ENCODE results near the gene NHLRC1.

NHLRC1 gene

DNA sequence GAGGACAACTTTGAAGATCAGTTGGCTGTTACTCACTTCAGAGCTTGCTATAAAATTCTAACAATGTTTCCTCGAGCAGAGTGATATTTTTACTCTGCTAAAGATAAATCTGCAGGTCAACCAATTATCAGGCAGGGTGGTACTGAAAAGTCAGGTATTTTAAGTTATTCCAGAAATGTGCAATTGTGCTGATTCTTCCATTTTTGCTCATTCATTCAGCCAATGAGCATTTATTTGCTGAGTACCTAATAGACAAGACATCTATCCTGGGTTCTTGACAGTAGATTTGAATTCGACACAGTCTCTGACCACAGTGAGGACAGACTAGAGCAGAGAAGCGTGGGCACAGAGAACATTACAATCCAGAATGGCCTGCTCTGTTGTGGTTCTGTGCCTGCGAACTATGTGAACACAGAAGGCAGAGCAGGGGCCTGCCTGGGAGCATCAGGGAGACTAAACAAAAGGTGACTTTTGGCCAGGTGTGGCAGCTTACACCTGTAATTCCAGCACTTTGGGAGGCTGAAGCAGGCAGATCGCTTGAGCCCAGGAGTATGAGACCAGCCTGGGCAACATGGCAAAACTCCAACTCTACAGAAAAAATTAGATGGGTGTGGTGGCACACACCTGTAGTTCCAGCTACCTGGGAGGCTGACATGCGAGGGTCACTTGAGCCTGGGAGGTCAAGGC is 17.6 kb upstream of the NHLRC1 start:
- DNase-seq (ENCODE audit: low read depth): no peak

DNA sequence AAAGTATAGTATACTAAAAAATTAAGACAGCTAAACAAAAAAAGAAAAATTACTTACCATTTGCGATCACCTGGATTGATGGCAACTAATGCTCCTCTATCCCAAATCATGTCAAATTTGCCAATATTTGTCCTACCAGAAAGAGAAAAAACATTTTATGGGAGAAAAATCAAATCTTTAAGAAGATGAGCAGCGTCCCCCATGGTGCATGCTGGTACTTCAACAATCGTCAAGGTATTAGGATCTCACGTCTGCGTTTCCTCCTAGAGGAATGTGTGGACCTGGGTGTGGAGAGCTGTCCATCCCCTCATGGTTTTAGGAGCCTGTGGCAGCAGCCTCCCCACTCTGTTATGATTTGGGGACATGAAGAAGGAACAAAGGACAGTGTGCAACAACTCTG is 16.4 kb upstream of the NHLRC1 start:
- no peak for DNase-seq (ENCODE audit: low read depth)

DNA sequence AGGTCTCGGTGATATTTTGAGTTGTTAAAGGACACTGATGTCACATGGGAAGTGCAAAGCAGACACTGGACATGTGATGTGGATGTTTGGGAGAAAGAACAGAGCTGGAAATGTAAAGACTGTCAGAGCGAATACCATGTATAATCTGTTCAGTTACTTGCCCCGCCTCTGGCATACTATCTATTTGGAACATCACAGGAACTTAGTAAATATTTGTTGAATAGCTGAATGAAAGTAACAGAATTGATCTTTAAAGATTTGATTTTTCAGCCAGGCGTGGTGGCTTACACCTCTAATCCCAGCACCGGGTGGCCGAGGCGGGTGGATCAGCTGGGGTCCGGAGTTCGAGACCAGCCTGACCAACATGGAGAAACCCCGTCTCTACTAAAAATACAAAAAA is 13.8 kb upstream of the NHLRC1 start:
- no peak for DNase-seq (ENCODE audit: low read depth)

DNA sequence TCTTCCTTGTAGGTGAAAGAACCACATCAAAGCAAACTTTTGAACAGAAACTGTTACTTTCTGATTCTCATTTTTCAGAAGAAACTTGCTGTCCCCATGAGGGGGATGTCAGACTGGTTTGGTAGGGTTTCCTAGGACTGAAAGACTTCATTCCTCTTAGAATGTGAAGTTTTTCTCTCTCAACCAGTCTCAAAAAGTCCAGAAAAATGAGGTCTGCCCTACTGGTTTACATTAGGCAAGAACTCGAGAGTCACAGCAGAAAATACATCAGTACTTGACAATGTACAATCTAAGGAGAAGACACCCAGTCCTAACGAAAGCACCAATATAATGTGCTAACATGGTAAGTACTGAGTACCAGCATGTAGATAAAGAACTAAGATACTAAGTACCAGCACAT is 12.7 kb upstream of the NHLRC1 start:
- no peak for DNase-seq (ENCODE audit: low read depth)

DNA sequence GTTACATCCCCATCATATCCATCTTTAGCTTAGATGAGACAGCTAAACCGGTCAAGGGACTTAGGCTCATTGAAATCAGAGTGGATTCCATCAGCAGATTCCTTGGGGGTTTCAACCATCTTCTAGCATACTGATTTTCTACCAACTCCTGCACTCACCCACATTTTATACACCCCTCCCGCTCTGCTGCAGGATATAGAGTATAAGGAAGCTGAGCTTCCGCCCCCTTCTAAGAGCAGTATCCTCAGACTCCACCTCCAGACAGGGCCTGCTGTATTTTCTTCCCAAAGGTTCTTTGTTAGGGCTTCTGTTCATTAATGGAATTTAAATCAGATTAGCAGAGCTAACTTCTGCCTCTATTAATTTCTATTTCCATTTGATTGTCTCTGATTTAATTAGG is 9.9 kb upstream of the NHLRC1 start:
- no peak for DNase-seq (ENCODE audit: low read depth)

DNA sequence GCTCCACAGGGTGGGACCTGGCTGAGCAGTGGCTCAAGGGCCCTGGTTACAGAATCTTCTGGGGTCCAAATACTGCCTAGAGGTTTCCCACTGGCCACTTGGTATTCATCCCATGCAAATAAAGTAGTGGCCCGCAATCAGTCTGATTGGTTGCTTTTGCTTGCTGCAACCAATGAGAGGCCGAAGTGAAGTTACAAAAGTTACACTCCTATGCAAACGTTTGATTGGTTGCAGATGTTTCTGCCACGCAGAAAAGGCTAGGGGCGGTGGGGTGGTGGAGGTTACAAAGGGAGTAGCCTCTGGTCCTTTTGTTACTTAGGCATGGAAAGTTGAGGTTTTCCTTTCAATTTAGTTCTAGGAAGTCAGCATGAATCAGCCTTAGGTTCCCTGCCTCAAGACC is 3.6 kb upstream of the NHLRC1 start:
- DNase-seq (ENCODE audit: low read depth): no peak

DNA sequence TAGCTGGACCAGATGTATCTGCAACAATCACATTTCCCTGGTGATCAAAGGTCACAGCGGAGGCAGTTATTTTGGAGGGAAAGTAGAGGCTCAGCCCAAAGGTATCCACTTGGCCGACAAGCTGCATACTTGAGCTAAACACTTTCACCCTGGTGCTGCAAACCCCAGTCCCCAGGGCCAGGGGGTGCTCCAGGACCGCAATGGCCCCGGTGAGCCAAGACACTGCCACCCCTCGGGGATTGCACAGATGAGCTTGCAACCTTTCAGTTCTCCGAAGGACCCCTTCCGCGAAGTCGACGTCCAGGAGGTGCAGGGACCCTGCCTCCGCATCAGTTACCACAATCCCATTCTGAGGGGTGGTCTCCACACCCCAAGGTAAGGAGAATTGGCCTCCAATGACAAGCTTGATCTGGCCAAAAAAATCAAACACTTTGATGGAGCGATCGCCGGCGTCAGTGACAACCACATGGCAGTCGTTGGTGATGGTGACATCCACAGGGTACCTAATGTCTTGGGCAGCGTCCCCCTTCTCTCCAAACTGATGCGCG is 823 bp downstream of the NHLRC1 start:
- DNase-seq (ENCODE audit: low read depth): no peak

DNA sequence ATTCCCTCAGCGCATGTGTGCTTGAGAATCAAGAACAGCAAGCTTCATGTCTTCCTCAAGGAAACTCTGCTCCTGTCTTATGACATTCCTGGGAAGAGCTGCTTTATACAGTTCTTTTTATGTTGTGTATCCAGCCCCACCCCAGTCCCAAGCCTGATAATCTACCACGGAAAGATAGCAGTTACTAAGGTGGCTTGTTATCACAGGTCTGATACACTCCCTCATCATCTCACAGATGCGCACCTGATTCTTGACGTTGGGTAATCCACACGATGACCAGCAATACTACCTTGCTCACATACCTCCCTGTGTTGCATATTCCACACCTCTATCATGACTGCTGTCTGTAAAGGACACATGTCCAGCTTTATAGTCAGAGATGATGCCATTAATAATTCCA is 3.2 kb downstream of the NHLRC1 start:
- DNase-seq (ENCODE audit: low read depth): no peak

DNA sequence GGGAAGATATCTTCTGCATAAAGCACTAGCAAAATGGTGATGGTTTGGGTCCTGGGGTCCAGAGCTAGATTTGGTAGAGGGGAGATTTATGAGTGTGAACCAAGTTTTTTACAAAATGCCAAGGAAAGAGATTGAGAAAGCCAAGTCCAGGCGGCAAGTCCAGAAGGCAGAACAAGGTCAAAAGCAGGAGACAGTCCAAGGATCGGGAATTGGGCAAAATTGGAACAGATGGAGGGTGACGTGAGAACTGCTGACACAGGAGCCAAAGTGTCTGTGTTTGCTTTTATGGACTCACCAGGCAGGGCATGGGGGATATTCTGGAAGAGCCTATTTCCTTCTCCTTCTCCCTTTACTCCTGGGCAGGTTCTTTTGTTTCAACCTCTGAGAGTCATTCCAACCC is 4.1 kb downstream of the NHLRC1 start:
- no peak for DNase-seq (ENCODE audit: low read depth)

DNA sequence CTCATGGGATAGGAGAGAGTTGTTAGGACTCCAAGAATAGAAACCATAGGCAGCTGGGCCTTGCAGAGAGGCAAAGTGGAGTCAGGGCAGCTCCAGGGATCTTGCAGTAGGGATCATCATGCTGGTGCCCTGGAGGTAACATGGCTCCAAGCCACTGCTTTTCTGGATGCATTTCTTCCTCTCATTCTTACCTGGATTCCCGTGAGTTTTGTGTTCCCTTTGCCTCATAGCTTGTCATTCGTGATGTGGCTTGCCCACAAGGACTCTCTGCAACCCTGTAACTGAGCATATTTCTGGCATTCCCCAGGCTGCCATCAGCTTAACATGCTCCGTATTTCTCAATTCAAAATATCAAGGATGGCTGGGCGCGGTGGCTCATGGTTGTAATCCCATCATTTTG is 5.3 kb downstream of the NHLRC1 start:
- DNase-seq (ENCODE audit: low read depth): no peak

DNA sequence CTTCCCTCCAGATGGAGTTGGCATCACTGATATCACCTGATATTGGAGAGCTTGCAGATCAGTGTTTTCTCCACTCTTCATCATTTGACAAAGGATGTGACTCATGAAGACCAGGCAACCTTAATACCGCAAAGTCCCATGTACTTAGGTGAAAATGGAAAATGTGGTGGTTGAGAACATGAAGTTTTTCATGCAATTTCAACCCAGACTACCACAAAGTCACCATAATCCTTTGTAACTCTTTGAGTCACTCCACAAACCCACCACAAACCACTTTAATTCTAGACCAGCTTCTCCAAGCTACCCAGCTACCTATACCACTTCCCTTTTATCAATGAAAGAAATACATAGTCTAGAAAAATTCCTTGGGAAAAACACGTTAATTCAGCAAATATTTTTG is 7.1 kb downstream of the NHLRC1 start:
- no peak for DNase-seq (ENCODE audit: low read depth)

DNA sequence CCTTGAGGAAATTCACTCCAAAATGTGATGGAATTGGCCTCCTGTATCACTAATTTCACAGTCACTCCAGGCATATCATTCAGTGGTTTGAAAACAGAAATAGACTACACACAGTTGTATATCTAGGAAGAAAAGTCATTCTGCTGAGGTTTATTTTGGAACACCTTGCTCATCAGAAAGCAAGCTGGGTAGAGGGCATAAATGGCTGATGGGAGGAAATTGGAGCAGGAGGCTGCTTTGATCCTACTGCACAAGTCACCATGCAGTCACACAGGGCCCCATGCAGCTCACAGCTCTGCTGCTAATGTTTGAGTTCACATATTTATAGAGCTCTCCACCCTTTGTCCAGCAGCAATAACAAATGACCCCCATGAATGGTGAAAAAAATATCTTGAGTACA is 12.3 kb downstream of the NHLRC1 start:
- DNase-seq (ENCODE audit: low read depth): no peak

DNA sequence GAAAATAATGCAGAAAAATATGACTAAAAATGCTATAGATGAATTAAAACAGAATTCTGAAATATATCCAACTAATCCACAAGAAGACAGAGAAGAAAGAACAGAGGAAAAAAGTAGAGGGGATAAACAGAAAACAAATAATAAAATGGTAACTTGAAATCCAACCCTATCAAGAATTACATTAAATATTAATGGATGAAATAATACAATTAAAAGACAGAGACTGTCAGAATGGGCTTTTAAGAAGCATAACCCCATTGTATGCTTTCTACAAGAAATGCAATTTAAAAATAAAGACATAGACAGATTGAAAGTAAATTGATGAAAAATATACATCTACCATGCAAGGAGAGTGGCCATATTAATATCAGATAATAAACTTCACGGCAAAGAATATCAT is 15.4 kb downstream of the NHLRC1 start:
- DNase-seq (ENCODE audit: low read depth): no peak

DNA sequence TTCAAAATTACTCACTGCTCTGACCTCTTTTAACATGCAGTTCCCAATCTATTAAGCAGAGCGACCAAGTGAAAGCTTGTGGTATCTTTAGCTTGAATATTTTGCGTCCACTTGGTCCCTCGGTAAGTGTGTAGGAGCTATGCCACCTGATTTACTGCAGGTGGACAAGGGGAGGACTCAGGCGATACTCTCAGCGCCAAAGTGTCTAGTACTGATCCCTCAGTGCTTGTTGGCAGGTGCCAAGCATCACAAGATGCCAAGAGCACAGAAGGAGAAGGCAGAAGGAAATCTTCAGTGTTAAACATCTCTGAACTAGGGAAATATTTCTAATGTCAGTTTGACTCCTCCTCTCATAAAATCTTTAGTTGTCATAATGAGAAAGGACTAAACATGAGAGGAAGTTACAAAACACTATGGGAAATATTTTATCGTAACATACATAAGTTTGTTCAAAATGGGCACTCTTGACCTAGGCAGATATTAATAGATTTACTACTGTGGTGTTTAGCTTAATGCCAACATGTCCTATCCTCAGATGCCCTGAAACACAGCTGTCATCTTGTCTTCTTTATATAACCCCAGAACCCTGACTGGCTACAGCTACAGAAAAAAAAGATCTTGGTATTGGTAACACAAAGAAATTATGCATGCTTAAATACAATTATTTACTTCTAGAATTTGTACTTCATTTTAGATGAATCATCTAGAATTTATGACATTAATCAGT is 19.5 kb downstream of the NHLRC1 start:
- no peak for DNase-seq (ENCODE audit: low read depth)

DNA sequence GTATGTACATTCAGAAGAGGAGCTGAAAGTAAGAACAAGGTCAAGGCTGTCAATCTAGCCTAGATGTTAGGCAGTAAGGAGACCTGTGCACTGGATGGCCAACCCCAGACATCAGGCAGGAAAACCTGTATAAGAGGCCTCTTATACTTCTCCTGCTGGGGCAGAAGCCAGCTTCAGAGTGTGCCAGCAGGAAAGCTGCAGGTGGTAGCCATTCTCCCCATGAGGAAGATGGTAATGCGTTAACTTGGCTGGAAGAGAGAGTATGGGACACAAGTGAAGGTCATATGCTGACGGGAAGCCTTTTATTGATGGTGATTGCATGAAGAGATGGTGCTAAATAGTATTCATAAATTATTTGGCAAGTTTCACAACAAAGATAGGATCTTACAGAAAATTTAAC is 20.6 kb downstream of the NHLRC1 start:
- DNase-seq (ENCODE audit: low read depth): no peak

DNA sequence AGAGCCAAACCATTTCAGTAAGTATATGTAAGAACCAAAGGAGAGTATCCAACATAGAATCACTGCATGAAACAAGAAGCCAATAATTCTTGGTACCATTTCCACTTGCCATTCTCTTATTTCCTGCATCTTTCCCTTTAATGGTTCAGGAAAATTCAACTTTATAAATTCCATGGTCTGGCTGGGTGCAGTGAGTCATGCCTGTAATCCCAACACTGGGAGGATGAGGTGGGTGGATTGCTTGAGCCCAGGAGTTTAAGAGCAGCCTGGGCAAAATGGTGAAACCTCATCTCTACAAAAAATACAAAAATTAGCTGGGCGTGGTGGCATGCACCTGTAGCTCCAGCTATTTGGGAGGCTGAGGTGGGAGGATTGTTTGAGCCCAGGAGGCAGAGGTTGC is 21.2 kb downstream of the NHLRC1 start:
- DNase-seq (ENCODE audit: low read depth): no peak

DNA sequence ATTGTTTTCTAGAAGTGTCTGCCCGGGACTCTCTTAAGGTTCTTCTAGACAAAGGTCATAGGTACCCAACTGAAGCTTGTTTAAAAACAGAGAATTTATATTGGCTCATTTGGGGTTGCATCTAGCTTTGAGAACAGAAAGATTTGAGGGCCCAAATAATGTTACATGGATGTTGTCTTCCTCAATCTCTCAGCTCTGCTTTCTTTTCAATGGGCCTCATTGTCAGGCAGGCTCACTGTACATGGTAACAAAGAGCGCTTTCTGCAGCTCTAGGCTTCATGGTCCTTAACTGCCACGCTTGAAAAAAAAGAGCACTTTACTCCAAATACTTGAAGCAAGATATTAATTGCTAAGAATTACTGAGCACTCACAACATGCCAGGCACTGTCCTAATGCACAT is 22.2 kb downstream of the NHLRC1 start:
- DNase-seq (ENCODE audit: low read depth): no peak

DNA sequence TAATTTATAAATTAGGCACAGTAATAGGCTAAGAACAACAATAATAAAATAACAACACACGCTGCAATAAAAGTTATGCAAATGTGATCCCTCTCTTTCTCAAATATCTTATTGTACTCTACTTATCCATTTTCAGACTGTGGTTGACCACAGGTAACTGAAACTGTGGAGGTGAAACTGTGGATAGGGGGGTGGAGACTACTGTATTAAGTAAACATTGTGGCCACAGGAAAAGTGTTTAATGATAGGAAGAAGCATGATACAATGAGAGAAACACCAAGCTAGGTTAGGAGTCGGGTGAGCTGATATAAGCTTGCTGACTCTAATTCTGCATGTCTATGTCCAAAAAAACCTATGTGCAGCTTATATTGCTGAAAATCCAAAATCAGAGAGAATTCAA is 23.0 kb downstream of the NHLRC1 start:
- DNase-seq (ENCODE audit: low read depth): no peak

DNA sequence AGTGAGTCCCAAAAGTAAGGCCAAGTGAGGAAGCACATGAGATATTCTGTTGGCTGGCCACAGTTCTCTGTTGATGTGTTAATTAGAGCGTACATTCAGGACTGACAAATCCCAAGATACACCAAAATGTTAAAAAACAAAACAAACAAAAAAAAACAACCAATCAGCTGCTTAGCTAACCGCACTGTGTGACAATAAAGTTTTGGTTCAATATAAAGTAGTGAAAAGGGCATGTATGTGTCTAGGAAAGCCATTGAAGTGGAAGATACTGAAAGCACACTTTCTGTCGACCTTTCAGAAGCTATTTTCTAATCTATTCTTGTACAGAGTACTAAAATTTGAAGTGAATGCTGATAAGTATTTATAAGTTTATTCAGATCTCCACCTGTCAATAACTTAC is 26.1 kb downstream of the NHLRC1 start:
- no peak for DNase-seq (ENCODE audit: low read depth)

DNA sequence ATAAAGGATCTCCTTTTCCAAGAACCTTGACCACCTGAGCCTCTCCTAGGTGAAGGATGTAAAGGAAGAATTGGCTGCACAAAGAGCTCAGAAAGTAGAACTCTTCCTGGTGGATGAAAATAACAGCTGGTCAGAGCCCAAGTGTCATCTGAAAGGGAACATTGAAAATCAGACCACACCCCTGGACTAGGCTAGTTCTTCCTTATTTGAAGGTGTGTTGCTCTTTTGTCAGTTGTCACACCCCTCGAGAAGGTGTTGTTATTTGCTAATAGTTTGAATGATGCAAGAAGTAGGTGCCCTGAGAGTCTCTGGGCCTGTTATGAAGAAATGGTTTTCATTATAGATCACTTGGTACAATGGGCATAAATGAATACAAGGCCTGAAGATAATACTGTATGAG is 31.1 kb downstream of the NHLRC1 start:
- DNase-seq (ENCODE audit: low read depth): no peak

DNA sequence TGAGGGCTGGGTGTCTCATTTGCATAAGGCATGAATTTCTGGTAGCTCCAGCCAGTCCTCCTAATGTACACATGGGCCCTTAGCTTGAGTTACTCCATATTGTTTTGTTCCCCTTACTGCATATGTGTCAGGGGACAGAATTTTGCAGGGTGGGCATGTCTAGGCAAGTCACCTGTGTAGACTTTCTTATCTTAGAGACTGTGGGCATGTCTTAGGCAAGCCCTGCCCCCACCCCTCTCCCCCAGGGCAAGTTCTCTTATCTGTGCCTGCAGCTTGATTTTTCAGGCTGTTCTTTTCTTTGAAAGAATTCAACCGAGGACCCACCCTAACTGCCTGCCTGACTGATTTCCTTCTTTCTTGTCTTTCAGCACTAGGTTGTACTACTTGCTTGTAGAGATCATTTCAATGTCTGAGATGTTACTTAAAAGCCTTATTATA is 32.1 kb downstream of the NHLRC1 start:
- no peak for DNase-seq (ENCODE audit: low read depth)

DNA sequence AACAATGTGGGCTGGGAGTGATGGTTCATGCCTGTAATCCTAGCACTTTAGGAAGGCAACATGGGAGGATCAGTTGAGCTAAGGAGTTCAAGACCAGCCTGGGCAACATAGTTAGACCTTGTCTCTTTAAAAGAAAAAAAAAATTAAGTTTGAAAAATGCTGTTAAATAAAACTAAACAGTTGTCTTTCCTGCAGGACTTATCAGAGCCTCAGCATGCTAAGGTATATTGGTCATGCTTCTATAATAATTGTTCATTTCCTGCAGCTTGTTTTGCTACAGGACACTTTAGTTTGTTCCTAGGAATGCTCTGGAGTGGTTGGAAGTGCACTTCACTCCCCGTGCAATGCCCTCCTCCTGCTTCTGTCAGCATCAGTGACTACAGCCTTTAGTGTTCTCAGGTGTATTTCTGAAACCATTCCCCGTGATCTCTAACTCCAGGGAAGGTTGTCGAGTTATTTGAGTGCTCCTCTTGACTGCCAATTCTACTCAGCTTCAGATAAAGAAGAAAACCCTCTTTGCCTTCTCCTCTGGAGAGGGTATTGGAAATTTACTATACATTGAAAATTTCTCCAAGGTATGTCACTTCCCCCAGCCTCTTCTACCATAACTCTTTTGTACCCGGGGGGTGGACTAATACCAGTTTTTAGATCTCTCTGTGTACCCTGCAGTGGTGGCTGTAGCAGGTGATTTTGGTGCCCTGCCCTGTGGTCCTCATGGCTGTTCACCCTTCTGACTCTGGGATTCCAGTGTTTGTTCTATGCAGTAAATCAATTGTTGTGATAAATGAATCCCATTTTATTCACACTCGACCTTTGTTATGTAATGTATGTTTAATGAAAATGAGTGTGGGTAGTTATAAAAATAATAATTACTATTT is 33.8 kb downstream of the NHLRC1 start:
- DNase-seq (ENCODE audit: low read depth): no peak
